ENCODE data around the gene BRWD1.

The BRWD1 gene

GRCh38 chr21:39348355-39349210 lies 35.2 kb upstream of the BRWD1 start, which contains the start of gene HMGN1:
TSS of gene HMGN1 (minus strand) at chr21:39349088. CDS start at chr21:39348917, 171 bp downstream.
- in situ Hi-C loops (cut with MboI; ENCODE audit: low pct_unique_long_range_greater_than_20kb, low sequenced_read_pairs, unreplicated experiment) = no loop called here
- DNase-seq (ENCODE audit: low spot score) = peak; percentile 81
- peak; percentile 6 for TF ChIP-seq CTCF (IDR thresholded peaks at IDR 0.05; ENCODE audit: extremely low read depth, insufficient read depth, missing control alignments)

- in situ Hi-C loops (cut with MboI; ENCODE audit: low pct_unique_long_range_greater_than_20kb, low sequenced_read_pairs, unreplicated experiment) = no loop called here
- peak; percentile 23 for DNase-seq (ENCODE audit: low spot score)
- TF ChIP-seq CTCF (IDR thresholded peaks at IDR 0.05; ENCODE audit: extremely low read depth, insufficient read depth, missing control alignments) = no peak
These were observed 34.6 kb upstream of the BRWD1 start for GRCh38 chr21:39348040-39348354.

- in situ Hi-C loops (cut with MboI; ENCODE audit: low pct_unique_long_range_greater_than_20kb, low sequenced_read_pairs, unreplicated experiment) = no loop called here
These were observed 34.1 kb upstream of the BRWD1 start for GRCh38 chr21:39347537-39347936.

GRCh38 chr21:39346671-39347331 lies 33.4 kb upstream of the BRWD1 start:
- TF ChIP-seq CTCF (IDR thresholded peaks at IDR 0.05; ENCODE audit: extremely low read depth, insufficient read depth, missing control alignments) = no peak
- in situ Hi-C loops (cut with MboI; ENCODE audit: low pct_unique_long_range_greater_than_20kb, low sequenced_read_pairs, unreplicated experiment) = no loop called here
- no peak for DNase-seq (ENCODE audit: low spot score)

More at GRCh38 chr21:39347537-39347936, 34.1 kb upstream of the BRWD1 start:
- TF ChIP-seq CTCF (IDR thresholded peaks at IDR 0.05; ENCODE audit: extremely low read depth, insufficient read depth, missing control alignments) = no peak
- no peak for DNase-seq (ENCODE audit: low spot score)

GRCh38 chr21:39346206-39346605 lies 32.8 kb upstream of the BRWD1 start:
- TF ChIP-seq CTCF (IDR thresholded peaks at IDR 0.05; ENCODE audit: extremely low read depth, insufficient read depth, missing control alignments) = no peak
- in situ Hi-C loops (cut with MboI; ENCODE audit: low pct_unique_long_range_greater_than_20kb, low sequenced_read_pairs, unreplicated experiment) = no loop called here
- no peak for DNase-seq (ENCODE audit: low spot score)

- DNase-seq (ENCODE audit: low spot score) = no peak
- TF ChIP-seq CTCF (IDR thresholded peaks at IDR 0.05; ENCODE audit: extremely low read depth, insufficient read depth, missing control alignments) = no peak
- in situ Hi-C loops (cut with MboI; ENCODE audit: low pct_unique_long_range_greater_than_20kb, low sequenced_read_pairs, unreplicated experiment) = no loop called here
These were observed 32.0 kb upstream of the BRWD1 start for GRCh38 chr21:39345440-39345839.
